ENCODE data around the gene IRAK3. TPM values are rescaled to one million over a fixed set of nuclear protein-coding genes. Genes with fewer than 3 reads are reported as not detected.

Gene IRAK3
- total RNA-seq, 2 donors from 2014 or later, result 0.27 to 0.59 TPM

DNA sequence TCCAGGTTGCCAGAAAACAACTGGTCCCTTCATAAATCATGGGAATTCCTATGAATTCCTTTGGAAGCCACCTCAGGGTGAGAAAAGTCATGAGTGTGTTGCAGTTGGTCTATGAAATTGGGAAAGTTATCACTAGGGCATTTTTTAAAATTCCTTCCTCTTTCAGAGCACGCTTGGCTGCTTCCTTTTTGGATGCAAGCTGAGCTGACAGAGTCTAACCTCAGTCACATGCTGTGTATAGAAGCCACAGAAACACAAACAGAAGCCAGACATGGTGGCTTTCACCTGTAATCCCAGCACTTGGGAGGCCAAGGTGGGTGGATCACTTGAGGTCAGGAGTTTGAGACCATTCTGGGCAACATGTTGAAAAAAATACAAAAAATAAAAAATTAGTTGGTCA lies 91.5 kb downstream of the IRAK3 start:
- TF ChIP-seq, protein P1, sequence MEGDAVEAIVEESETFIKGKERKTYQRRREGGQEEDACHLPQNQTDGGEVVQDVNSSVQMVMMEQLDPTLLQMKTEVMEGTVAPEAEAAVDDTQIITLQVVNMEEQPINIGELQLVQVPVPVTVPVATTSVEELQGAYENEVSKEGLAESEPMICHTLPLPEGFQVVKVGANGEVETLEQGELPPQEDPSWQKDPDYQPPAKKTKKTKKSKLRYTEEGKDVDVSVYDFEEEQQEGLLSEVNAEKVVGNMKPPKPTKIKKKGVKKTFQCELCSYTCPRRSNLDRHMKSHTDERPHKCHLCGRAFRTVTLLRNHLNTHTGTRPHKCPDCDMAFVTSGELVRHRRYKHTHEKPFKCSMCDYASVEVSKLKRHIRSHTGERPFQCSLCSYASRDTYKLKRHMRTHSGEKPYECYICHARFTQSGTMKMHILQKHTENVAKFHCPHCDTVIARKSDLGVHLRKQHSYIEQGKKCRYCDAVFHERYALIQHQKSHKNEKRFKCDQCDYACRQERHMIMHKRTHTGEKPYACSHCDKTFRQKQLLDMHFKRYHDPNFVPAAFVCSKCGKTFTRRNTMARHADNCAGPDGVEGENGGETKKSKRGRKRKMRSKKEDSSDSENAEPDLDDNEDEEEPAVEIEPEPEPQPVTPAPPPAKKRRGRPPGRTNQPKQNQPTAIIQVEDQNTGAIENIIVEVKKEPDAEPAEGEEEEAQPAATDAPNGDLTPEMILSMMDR (conservative IDR thresholded peaks at IDR 0.05), result no peak
- Mint-ChIP-seq H3K9me3 (peaks cover 8% of the 10 kb centered on the region), H3K4me1 (no peaks in the 10 kb centered on the region), H3K27ac (no peak overlapping the region), H3K27me3 (ENCODE audit: insufficient read depth) (no peaks in the 10 kb centered on the region), H3K36me3 (ENCODE audit: low read depth) (no peaks in the 10 kb centered on the region), H3K4me3 (no peak overlapping the region)
- Histone ChIP-seq H3K27ac (ENCODE audit: low read depth, low read length) (no peak overlapping the region), H3K4me3 (ENCODE audit: low read length) (no peak overlapping the region), H3K27me3 (ENCODE audit: control insufficient read depth, insufficient read depth, low read length, poor library complexity, severe bottlenecking) (no peaks in the 10 kb centered on the region), H3K4me1 (ENCODE audit: control insufficient read depth, insufficient read depth, low read length) (peaks cover 4% of the 10 kb centered on the region), H3K9ac (ENCODE audit: extremely low read depth, low read length, poor library complexity, severe bottlenecking) (no peak overlapping the region), H3K36me3 (ENCODE audit: control insufficient read depth, insufficient read depth, low read length) (no peaks in the 10 kb centered on the region), H3K9me3 (ENCODE audit: control insufficient read depth, low read length) (peaks cover 5% of the 10 kb centered on the region)
- DNase-seq, result no peak
- WGBS, 2 experiments (ENCODE audit: insufficient coverage in 1 of 2, insufficient read length in 1 of 2), result 82% methylated on average over 1 of the region's 1 CpG; no CpG with 5 or more reads in 1 of the 2 experiments

DNA sequence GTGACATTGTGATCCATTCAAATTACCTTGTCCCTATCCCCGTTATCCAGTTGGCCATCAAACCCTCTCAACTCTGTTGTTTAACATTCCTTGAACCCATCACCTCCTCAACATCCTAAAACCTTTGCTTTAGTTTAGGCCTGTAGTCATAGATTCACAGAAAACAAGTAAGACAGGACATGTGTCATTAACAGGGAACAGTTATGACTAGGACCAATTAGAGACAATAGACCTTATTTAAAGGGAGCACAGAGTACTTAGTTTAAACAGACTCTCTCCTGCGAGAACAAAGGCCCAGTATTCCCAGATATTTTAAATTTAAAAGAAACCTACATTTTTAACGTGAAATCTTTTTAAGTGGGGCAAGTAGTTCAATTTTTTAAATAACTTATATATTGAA lies 93.2 kb downstream of the IRAK3 start:
- TF ChIP-seq, protein P1 (conservative IDR thresholded peaks at IDR 0.05), result no peak
- H3K27ac Mint-ChIP-seq, result no peak overlapping the region

DNA sequence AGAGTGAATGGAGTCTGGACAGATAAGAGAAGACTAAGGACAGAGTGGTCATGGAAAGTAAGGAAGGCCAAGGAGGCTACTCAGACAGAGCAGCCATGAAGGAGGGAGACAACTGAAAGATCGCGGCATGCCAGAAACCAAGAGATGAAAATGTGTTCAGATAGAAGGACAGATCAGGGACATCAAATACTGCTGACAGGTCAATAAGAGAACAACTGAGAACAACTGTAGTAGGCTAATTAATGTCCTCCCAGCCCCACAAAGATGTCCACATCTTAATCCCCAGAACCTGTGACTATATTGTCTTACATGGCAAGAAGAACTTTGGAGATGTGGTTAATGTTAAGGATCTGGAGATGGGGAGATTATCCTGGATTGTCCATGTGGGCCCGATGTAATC lies 98.3 kb downstream of the IRAK3 start:
- DNase-seq, result no peak
- TF ChIP-seq, protein P1 (conservative IDR thresholded peaks at IDR 0.05), result no peak
- Histone ChIP-seq H3K27ac (ENCODE audit: low read depth, low read length) (no peak overlapping the region), H3K4me1 (ENCODE audit: control insufficient read depth, insufficient read depth, low read length) (no peaks in the 10 kb centered on the region), H3K36me3 (ENCODE audit: control insufficient read depth, insufficient read depth, low read length) (no peaks in the 10 kb centered on the region), H3K9ac (ENCODE audit: extremely low read depth, low read length, poor library complexity, severe bottlenecking) (no peak overlapping the region), H3K9me3 (ENCODE audit: control insufficient read depth, low read length) (no peaks in the 10 kb centered on the region), H3K4me3 (ENCODE audit: low read length) (no peak overlapping the region), H3K27me3 (ENCODE audit: control insufficient read depth, insufficient read depth, low read length, poor library complexity, severe bottlenecking) (no peaks in the 10 kb centered on the region)
- no peaks in the 10 kb centered on the region for H3K9me3 Mint-ChIP-seq
- H3K4me1 Mint-ChIP-seq, result no peaks in the 10 kb centered on the region
- H3K27me3 Mint-ChIP-seq (ENCODE audit: insufficient read depth), result no peaks in the 10 kb centered on the region
- no peak overlapping the region for H3K4me3 Mint-ChIP-seq
- H3K27ac Mint-ChIP-seq, result no peak overlapping the region
- H3K36me3 Mint-ChIP-seq (ENCODE audit: low read depth), result no peaks in the 10 kb centered on the region
- 94 to 100% methylated on average over 3 of the region's 3 CpGs for WGBS, 2 experiments (ENCODE audit: insufficient coverage in 1 of 2, insufficient read length in 1 of 2)

More for the DNA sequence above, 93.2 kb downstream of the IRAK3 start:
- no peak overlapping the region for H3K4me3 Mint-ChIP-seq
- Histone ChIP-seq H3K4me1 (ENCODE audit: control insufficient read depth, insufficient read depth, low read length) (no peaks in the 10 kb centered on the region), H3K9ac (ENCODE audit: extremely low read depth, low read length, poor library complexity, severe bottlenecking) (no peak overlapping the region), H3K4me3 (ENCODE audit: low read length) (no peak overlapping the region), H3K27ac (ENCODE audit: low read depth, low read length) (no peak overlapping the region), H3K36me3 (ENCODE audit: control insufficient read depth, insufficient read depth, low read length) (no peaks in the 10 kb centered on the region), H3K9me3 (ENCODE audit: control insufficient read depth, low read length) (peaks cover 5% of the 10 kb centered on the region), H3K27me3 (ENCODE audit: control insufficient read depth, insufficient read depth, low read length, poor library complexity, severe bottlenecking) (no peaks in the 10 kb centered on the region)
- no peak for DNase-seq
- H3K27me3 Mint-ChIP-seq (ENCODE audit: insufficient read depth), result no peaks in the 10 kb centered on the region
- WGBS, 2 experiments (ENCODE audit: insufficient coverage in 1 of 2, insufficient read length in 1 of 2), result 87% methylated on average over 2 of the region's 3 CpGs; no CpG with 5 or more reads in 1 of the 2 experiments
- H3K9me3 Mint-ChIP-seq, result peaks cover 8% of the 10 kb centered on the region
- no peaks in the 10 kb centered on the region for H3K36me3 Mint-ChIP-seq (ENCODE audit: low read depth)
- H3K4me1 Mint-ChIP-seq, result no peaks in the 10 kb centered on the region

Data from endodermal cell (in vitro differentiated cells).